Prostate gland (tissue), 2 donors: ENCODE measurements around the gene HSH2D. TPM values are rescaled to one million over a fixed set of nuclear protein-coding genes. Genes with fewer than 3 reads are reported as not detected.

ENCODE experiments used
- DNase-seq: peaks from one replicate; pipeline ENCODE4 v3.0.0-alpha.2; 2019; ENCODE audit warnings: low spot score
- H3K27ac ChIP-seq, 2 donors: fragments of 200-600 bp; sonication (generic); 2 replicates each; pipeline ENCODE4 v1.5.1; 2017 to 2019
- H3K27me3 ChIP-seq: fragments of 200-600 bp; sonication (generic); replicated peaks from 2 replicates; pipeline ENCODE4 v1.5.1; 2019; ENCODE audit not compliant: insufficient read depth
- H3K36me3 ChIP-seq, 2 donors: fragments of 200-600 bp; sonication (generic); 1 replicate in 1 of 2; 2 replicates in 1 of 2; pipeline versions ENCODE4 v1.5.1 to v1.8.1; 2017 to 2019
- H3K4me1 ChIP-seq: fragments of 200-600 bp; sonication (generic); replicated peaks from 2 replicates; pipeline ENCODE4 v1.5.1; 2019
- H3K4me3 ChIP-seq, 2 donors: fragments of 200-600 bp; sonication (generic); 2 replicates each; pipeline ENCODE4 v1.5.1; 2017 to 2019
- H3K9me3 ChIP-seq: fragments of 200-600 bp; sonication (generic); 2 replicates; pipeline ENCODE4 v1.5.1; 2017
- POLR2A ChIP-seq: fragments of 450-650 bp; IDR thresholded peaks from one replicate; pipeline ENCODE4 v1.6.1; 2016; ENCODE audit warnings: antibody characterized with exemption, mild to moderate bottlenecking
- POLR2AphosphoS5 ChIP-seq: sonication (generic); formaldehyde crosslinking; IDR thresholded peaks from one replicate; pipeline ENCODE4 v1.6.1; 2017; ENCODE audit warnings: antibody characterized with exemption
- WGBS: methylation state at CpG from one replicate; pipeline ENCODE4 v1.1.5; 2018; 5-methylcytosine and 5-hydroxymethylcytosine counted together
- intact Hi-C: fragments of 100-400 bp; cut with DNase I; formaldehyde crosslinking; loops from one replicate; pipeline ENCODE4 v1.14.2; 2022
- total RNA-seq, 2 donors: library from RNA; depleted of rRNA; stranded (reverse); fragments of >200 nt; gene quantifications; one replicate each; pipeline ENCODE4 v1.1.0, GENCODE V29; 2016
- TF ChIP-seq, protein P1 (sequence below), 4 experiments: fragments of 200-600 bp in 2 of 4; fragments of 450-650 bp in 2 of 4; sonication (generic) in 2 of 4; IDR thresholded peaks; 1 replicate in 3 of 4; 2 replicates in 1 of 4; pipeline ENCODE4 v1.5.1; 2016 to 2019; ENCODE audit warnings: antibody characterized with exemption in 4 of 4, mild to moderate bottlenecking in 2 of 4, moderate library complexity in 2 of 4

The HSH2D gene
- total RNA-seq, 2 donors from 2014 or later: 12.6 to 13.5 TPM

DNA sequence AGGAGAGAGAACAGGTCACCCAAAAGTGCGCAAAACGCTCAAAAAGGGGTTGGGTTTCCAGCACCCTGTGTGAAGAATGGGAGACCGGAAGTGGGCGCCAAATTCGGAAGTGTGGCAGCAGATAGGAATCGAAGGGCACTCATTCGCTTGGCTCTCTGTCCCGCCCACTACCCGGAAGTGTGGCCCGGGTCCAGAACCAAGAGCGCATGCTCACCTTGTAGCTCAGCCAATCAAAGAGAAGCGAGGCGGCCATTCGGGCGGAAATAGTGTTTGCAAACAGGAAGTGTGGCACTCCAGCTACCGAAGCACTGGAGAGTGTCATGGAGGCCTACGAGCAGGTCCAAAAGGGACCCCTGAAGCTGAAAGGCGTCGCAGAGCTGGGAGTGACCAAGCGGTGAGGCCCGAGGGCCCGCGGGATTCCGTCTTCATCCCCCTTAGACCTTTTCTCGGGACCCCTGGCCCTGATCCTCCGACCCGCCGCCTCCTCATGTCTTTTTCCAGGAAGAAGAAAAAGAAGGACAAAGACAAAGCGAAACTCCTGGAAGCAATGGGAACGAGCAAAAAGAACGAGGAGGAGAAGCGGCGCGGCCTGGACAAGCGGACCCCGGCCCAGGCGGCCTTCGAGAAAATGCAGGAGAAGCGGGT lies 41.8 kb downstream of the HSH2D start, which contains the start of gene FAM32A:
Gene FAM32A (plus strand): TSS at position 288 of the 645 bp plus-strand sequence. CDS start 33 bp downstream, at position 321.
- Histone ChIP-seq H3K36me3 (peaks cover 0 to under 1% of the 10 kb centered on the region in 2 donors), H3K9me3 (no peaks in the 10 kb centered on the region), H3K4me1 (peaks cover 5% of the 10 kb centered on the region), H3K4me3 (peak within 1 kb of the TSS; percentile 83 to 99), H3K27ac (peak within 1 kb of the TSS; percentile 74 to 83), H3K27me3 (no peaks in the 10 kb centered on the region)
- intact Hi-C loops: loop anchor here (10.0 kb wide), 1 partner anchor 1080 kb away; the partner anchor contains the start of gene SYDE1
- WGBS: under 1% methylated on average over 39 of the region's 39 CpGs
- TF ChIP-seq POLR2AphosphoS5: peak; percentile 100
- TF ChIP-seq POLR2A: peak; percentile 62
- TF ChIP-seq, protein P1, sequence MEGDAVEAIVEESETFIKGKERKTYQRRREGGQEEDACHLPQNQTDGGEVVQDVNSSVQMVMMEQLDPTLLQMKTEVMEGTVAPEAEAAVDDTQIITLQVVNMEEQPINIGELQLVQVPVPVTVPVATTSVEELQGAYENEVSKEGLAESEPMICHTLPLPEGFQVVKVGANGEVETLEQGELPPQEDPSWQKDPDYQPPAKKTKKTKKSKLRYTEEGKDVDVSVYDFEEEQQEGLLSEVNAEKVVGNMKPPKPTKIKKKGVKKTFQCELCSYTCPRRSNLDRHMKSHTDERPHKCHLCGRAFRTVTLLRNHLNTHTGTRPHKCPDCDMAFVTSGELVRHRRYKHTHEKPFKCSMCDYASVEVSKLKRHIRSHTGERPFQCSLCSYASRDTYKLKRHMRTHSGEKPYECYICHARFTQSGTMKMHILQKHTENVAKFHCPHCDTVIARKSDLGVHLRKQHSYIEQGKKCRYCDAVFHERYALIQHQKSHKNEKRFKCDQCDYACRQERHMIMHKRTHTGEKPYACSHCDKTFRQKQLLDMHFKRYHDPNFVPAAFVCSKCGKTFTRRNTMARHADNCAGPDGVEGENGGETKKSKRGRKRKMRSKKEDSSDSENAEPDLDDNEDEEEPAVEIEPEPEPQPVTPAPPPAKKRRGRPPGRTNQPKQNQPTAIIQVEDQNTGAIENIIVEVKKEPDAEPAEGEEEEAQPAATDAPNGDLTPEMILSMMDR (IDR thresholded peaks at IDR 0.05): peak; percentile 10 to 58 (median 36)
- peak; percentile 97 for DNase-seq

DNA sequence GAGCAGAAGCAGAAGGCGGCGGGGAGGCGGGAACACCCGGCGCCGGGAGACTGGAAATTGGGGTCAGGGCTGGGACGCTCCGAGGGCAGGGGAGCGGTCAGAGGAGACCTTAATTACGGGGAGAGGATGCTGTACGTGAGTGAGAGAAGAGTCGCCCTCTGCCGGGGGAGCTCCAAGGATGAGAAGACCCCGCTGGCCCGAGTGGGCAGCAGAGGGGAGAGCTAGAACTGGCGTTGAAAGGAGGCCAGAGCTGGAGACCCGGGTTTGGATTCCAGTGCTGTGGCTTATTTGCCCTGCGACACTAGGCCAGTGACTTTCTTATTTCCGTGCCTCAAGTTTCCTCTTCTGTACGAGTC lies 42.3 kb downstream of the HSH2D start:
- WGBS: under 1% methylated on average over 20 of the region's 20 CpGs

DNA sequence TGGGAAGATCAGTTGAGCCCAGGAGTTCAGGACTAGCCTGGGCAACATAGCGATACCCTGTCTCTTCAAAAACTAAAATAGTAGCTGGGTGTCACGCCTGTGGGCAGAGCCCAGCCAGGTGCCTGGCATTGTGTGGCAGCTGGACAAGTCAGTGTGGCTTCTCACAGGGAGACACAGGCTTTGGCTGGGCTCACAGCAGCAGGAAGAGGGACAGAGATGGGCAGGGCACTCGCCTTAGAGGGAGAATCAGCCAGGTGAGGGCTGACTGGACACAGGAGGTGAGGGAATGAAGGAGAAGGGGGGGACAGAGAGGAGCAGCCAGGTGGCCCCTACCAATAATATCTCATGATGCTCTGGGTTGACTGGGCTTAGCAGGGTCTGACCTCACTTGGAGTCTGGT lies 45.0 kb downstream of the HSH2D start:
- DNase-seq: no peak
- Histone ChIP-seq H3K9me3 (no peaks in the 10 kb centered on the region), H3K27ac (no peak overlapping the region), H3K36me3 (peaks cover 5 to 15% of the 10 kb centered on the region in 2 donors), H3K4me3 (no peak overlapping the region), H3K4me1 (peaks cover 5% of the 10 kb centered on the region), H3K27me3 (no peaks in the 10 kb centered on the region)
- intact Hi-C loops: loop anchor here (10.0 kb wide), 1 partner anchor 1084 kb away; the partner anchor contains the start of gene SYDE1
- 90% methylated on average over 3 of the region's 3 CpGs for WGBS
- TF ChIP-seq, protein P1 (IDR thresholded peaks at IDR 0.05): no peak
- TF ChIP-seq POLR2A (no peak), POLR2AphosphoS5 (no peak)

More for the DNA sequence above, 42.3 kb downstream of the HSH2D start:
- peaks cover 0 to 6% of the 10 kb centered on the region in 2 donors for H3K36me3 ChIP-seq
- H3K27me3 ChIP-seq: no peaks in the 10 kb centered on the region
- peaks cover 5% of the 10 kb centered on the region for H3K4me1 ChIP-seq
- TF ChIP-seq, protein P1 (IDR thresholded peaks at IDR 0.05): peak in 2 of 4 experiments; percentile 29 to 36
- TF ChIP-seq POLR2AphosphoS5: no peak
- intact Hi-C loops: loop anchor here (10.0 kb wide), 1 partner anchor 1081 kb away; the partner anchor contains the start of gene SYDE1
- no peaks in the 10 kb centered on the region for H3K9me3 ChIP-seq
- H3K27ac ChIP-seq: peak overlapping the region; percentile 74 to 83
- peak; percentile 17 for DNase-seq
- H3K4me3 ChIP-seq: peak overlapping the region; percentile 83 to 99

DNA sequence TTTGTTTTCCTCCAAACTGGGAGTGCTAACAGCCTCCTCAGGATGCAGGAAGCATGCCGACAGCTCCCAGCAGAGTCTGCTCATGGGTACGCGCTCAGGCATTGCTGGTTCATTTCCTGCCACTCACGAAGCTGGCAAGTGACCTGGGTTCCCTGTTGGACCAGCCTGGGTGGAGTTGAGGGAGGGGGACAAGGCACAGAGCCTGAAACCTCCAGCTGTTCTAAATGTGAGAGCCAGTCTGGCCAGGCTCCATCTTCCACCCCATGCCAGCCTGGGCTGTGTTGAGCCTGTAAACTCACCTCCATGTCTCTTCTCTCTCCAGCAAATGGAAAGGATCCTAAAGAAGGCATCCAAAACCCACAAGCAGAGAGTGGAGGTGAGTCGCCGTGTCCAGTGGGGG lies 46.7 kb downstream of the HSH2D start:
- Histone ChIP-seq H3K36me3 (peaks cover 5 to 15% of the 10 kb centered on the region in 2 donors), H3K4me3 (no peak overlapping the region), H3K4me1 (peaks cover 5% of the 10 kb centered on the region), H3K27me3 (no peaks in the 10 kb centered on the region), H3K27ac (no peak overlapping the region), H3K9me3 (no peaks in the 10 kb centered on the region)
- intact Hi-C loops: no loop called here
- no peak for TF ChIP-seq POLR2A
- TF ChIP-seq POLR2AphosphoS5: no peak
- TF ChIP-seq, protein P1 (IDR thresholded peaks at IDR 0.05): no peak
- no peak for DNase-seq
- WGBS: 87% methylated on average over 6 of the region's 6 CpGs

DNA sequence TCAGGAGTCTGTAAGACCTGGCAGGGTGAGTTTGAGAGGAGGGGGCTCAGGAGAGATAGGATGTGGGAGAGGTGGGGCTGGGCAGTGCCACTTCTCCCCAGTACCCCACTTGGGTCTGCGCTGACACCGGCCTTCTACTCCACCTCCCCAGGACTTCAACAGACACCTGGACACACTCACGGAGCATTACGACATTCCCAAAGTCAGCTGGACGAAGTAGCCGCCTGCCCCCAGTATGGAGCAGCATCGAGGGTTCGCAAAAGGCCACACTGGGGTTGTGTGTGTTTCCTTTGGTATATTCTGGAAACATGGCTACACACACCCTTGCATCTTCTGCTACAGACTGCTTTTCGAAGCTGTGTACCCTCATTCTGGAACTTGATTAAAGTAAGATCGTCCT lies 47.3 kb downstream of the HSH2D start:
- Histone ChIP-seq H3K4me1 (peaks cover 5% of the 10 kb centered on the region), H3K36me3 (peaks cover 5 to 15% of the 10 kb centered on the region in 2 donors), H3K4me3 (no peak overlapping the region), H3K27me3 (no peaks in the 10 kb centered on the region), H3K27ac (no peak overlapping the region), H3K9me3 (no peaks in the 10 kb centered on the region)
- 90% methylated on average over 10 of the region's 10 CpGs for WGBS
- TF ChIP-seq POLR2AphosphoS5: no peak
- TF ChIP-seq, protein P1 (IDR thresholded peaks at IDR 0.05): no peak
- no peak for TF ChIP-seq POLR2A
- no peak for DNase-seq
- intact Hi-C loops: no loop called here
